Measurements from ENCODE around the gene CERK. TPM values are rescaled to one million over a fixed set of nuclear protein-coding genes. Genes with fewer than 3 reads are reported as not detected.

CERK gene
- total RNA-seq, 1 donor from 2014 or later: 145 TPM

GRCh38 chr22:46665751-46666280 is 72.2 kb downstream of the CERK start:
- H3K27me3 Mint-ChIP-seq (ENCODE audit: unreplicated experiment): peaks cover 7% of the 10 kb centered on the region
- no peak overlapping the region for H3K4me3 Mint-ChIP-seq (ENCODE audit: unreplicated experiment)
- peaks cover 2% of the 10 kb centered on the region for H3K9me3 Mint-ChIP-seq (ENCODE audit: unreplicated experiment)
- peaks cover 2% of the 10 kb centered on the region for H3K4me1 Mint-ChIP-seq (ENCODE audit: low read depth, unreplicated experiment)
- no peaks in the 10 kb centered on the region for H3K36me3 Mint-ChIP-seq (ENCODE audit: unreplicated experiment)
- DNase-seq: no peak
- no peak for TF ChIP-seq CTCF (IDR thresholded peaks at IDR 0.05; ENCODE audit: partially characterized antibody, unreplicated experiment)
- no peak overlapping the region for H3K27ac Mint-ChIP-seq (ENCODE audit: unreplicated experiment)

GRCh38 chr22:46665151-46665695 is 72.8 kb downstream of the CERK start:
- peaks cover 6% of the 10 kb centered on the region for H3K4me1 Mint-ChIP-seq (ENCODE audit: low read depth, unreplicated experiment)

GRCh38 chr22:46664301-46664855 is 73.7 kb downstream of the CERK start:
- no peak overlapping the region for H3K27ac Mint-ChIP-seq (ENCODE audit: unreplicated experiment)
- no peak overlapping the region for H3K4me3 Mint-ChIP-seq (ENCODE audit: unreplicated experiment)
- no peak for DNase-seq
- peaks cover 7% of the 10 kb centered on the region for H3K27me3 Mint-ChIP-seq (ENCODE audit: unreplicated experiment)
- no peaks in the 10 kb centered on the region for H3K9me3 Mint-ChIP-seq (ENCODE audit: unreplicated experiment)
- peaks cover 8% of the 10 kb centered on the region for H3K4me1 Mint-ChIP-seq (ENCODE audit: low read depth, unreplicated experiment)
- no peaks in the 10 kb centered on the region for H3K36me3 Mint-ChIP-seq (ENCODE audit: unreplicated experiment)
- TF ChIP-seq CTCF (IDR thresholded peaks at IDR 0.05; ENCODE audit: partially characterized antibody, unreplicated experiment): no peak

More at GRCh38 chr22:46665151-46665695, 72.8 kb downstream of the CERK start:
- H3K27ac Mint-ChIP-seq (ENCODE audit: unreplicated experiment): no peak overlapping the region
- H3K27me3 Mint-ChIP-seq (ENCODE audit: unreplicated experiment): peaks cover 7% of the 10 kb centered on the region
- H3K36me3 Mint-ChIP-seq (ENCODE audit: unreplicated experiment): no peaks in the 10 kb centered on the region
- DNase-seq: no peak
- no peak overlapping the region for H3K4me3 Mint-ChIP-seq (ENCODE audit: unreplicated experiment)
- TF ChIP-seq CTCF (IDR thresholded peaks at IDR 0.05; ENCODE audit: partially characterized antibody, unreplicated experiment): no peak
- peaks cover 2% of the 10 kb centered on the region for H3K9me3 Mint-ChIP-seq (ENCODE audit: unreplicated experiment)

- H3K27me3 Mint-ChIP-seq (ENCODE audit: unreplicated experiment): peaks cover 7% of the 10 kb centered on the region
- H3K27ac Mint-ChIP-seq (ENCODE audit: unreplicated experiment): no peak overlapping the region
- no peaks in the 10 kb centered on the region for H3K36me3 Mint-ChIP-seq (ENCODE audit: unreplicated experiment)
- no peak for DNase-seq
- no peaks in the 10 kb centered on the region for H3K9me3 Mint-ChIP-seq (ENCODE audit: unreplicated experiment)
- H3K4me3 Mint-ChIP-seq (ENCODE audit: unreplicated experiment): no peak overlapping the region
- no peak for TF ChIP-seq CTCF (IDR thresholded peaks at IDR 0.05; ENCODE audit: partially characterized antibody, unreplicated experiment)
- H3K4me1 Mint-ChIP-seq (ENCODE audit: low read depth, unreplicated experiment): peaks cover 8% of the 10 kb centered on the region
Measured at GRCh38 chr22:46663436-46664100, 74.5 kb downstream of the CERK start.

- H3K4me3 Mint-ChIP-seq (ENCODE audit: unreplicated experiment): no peak overlapping the region
- H3K9me3 Mint-ChIP-seq (ENCODE audit: unreplicated experiment): no peaks in the 10 kb centered on the region
- no peak for TF ChIP-seq CTCF (IDR thresholded peaks at IDR 0.05; ENCODE audit: partially characterized antibody, unreplicated experiment)
- DNase-seq: no peak
- H3K27ac Mint-ChIP-seq (ENCODE audit: unreplicated experiment): no peak overlapping the region
- peaks cover 8% of the 10 kb centered on the region for H3K4me1 Mint-ChIP-seq (ENCODE audit: low read depth, unreplicated experiment)
- H3K36me3 Mint-ChIP-seq (ENCODE audit: unreplicated experiment): no peaks in the 10 kb centered on the region
- peaks cover 7% of the 10 kb centered on the region for H3K27me3 Mint-ChIP-seq (ENCODE audit: unreplicated experiment)
Measured at GRCh38 chr22:46663001-46663400, 75.1 kb downstream of the CERK start.

Data from glutamatergic neuron (in vitro differentiated cells).